SK-N-SH (cell line): ENCODE results near the gene GPR39. TPM values are rescaled to one million over a fixed set of nuclear protein-coding genes. Genes with fewer than 3 reads are reported as not detected.

ENCODE experiments used
- CTCF ChIA-PET: fragments of 300-600, 350-600 bp; formaldehyde crosslinking; extraction: SDS; loops from one replicate; lab custom pipeline; 2021; lab: Yijun Ruan, JAX
- POLR2A ChIA-PET: fragments of 350-600 bp; sonication (Branson Sonifier 250); formaldehyde crosslinking; extraction: SDS; loops from one replicate; lab custom pipeline; 2020; ENCODE audit warnings: antibody characterized with exemption, inconsistent platforms; lab: Yijun Ruan, JAX
- DNase-seq: peaks from one replicate; pipeline ENCODE4 v3.0.0; 2012
- H2AFZ ChIP-seq: fragments of 200-600 bp; sonication (generic); 2 replicates; pipeline ENCODE4 v1.8.1; 2016; ENCODE audit warnings: antibody characterized with exemption, mild to moderate bottlenecking, low read depth
- H3F3A ChIP-seq: fragments of 200-600 bp; sonication (generic); replicated peaks from 2 replicates; pipeline ENCODE3; 2016; ENCODE audit warnings: antibody characterized with exemption, mild to moderate bottlenecking; ENCODE audit not compliant: insufficient read depth
- H3K27ac ChIP-seq, 2 experiments: fragments of 200-500 bp in 1 of 2; fragments of 200-600 bp in 1 of 2; sonication (Bioruptor generic) in 1 of 2; sonication (generic), shearing (Covaris generic) in 1 of 2; 2 replicates each; pipeline versions ENCODE4 v1.5.1 to v1.6.1; 2014 to 2016; ENCODE audit warnings: low read depth in 2 of 2, inconsistent platforms in 1 of 2, low read length in 1 of 2, mild to moderate bottlenecking in 1 of 2, mixed read lengths in 1 of 2
- H3K27me3 ChIP-seq: fragments of 200-600 bp; sonication (generic), shearing (Covaris generic); 2 replicates; pipeline ENCODE4 v1.6.1; 2016; ENCODE audit warnings: mixed run types; ENCODE audit not compliant: insufficient read depth
- H3K36me3 ChIP-seq, 2 experiments: fragments of 200-500 bp in 1 of 2; fragments of 200-600 bp in 1 of 2; sonication (Bioruptor generic) in 1 of 2; sonication (generic) in 1 of 2; replicated peaks in 1 of 2; 2 replicates each; pipeline versions ENCODE3 to v1.5.1; 2014 to 2016; ENCODE audit warnings: low read length in 1 of 2, mild to moderate bottlenecking in 1 of 2; ENCODE audit not compliant: insufficient read depth in 2 of 2, control insufficient read depth in 1 of 2
- H3K4me1 ChIP-seq, 2 experiments: fragments of 200-500 bp in 1 of 2; fragments of 200-600 bp in 1 of 2; sonication (Bioruptor generic) in 1 of 2; sonication (generic), shearing (Covaris generic) in 1 of 2; 2 replicates each; pipeline versions ENCODE4 v1.5.1 to v1.6.1; 2014 to 2016; ENCODE audit warnings: low read depth in 1 of 2, low read length in 1 of 2, mixed run types in 1 of 2; ENCODE audit not compliant: insufficient read depth in 2 of 2, control insufficient read depth in 1 of 2
- H3K4me2 ChIP-seq: fragments of 200-600 bp; sonication (generic), shearing (Covaris generic); 2 replicates; pipeline ENCODE4 v1.6.1; 2017; ENCODE audit warnings: mixed run types
- H3K4me3 ChIP-seq, 2 experiments: fragments of 200-500 bp in 1 of 2; fragments of 200-600 bp in 1 of 2; sonication (Bioruptor generic) in 1 of 2; sonication (generic), shearing (Covaris generic) in 1 of 2; 2 replicates each; pipeline versions ENCODE4 v1.5.1 to v1.8.1; 2014 to 2016; ENCODE audit warnings: low read depth in 2 of 2, inconsistent platforms in 1 of 2, low read length in 1 of 2, mild to moderate bottlenecking in 1 of 2, mixed read lengths in 1 of 2, moderate library complexity in 1 of 2
- H3K79me2 ChIP-seq: fragments of 200-600 bp; sonication (generic); 2 replicates; pipeline ENCODE4 v1.8.1; 2017; ENCODE audit warnings: mild to moderate bottlenecking; ENCODE audit not compliant: insufficient read depth
- H3K9ac ChIP-seq: fragments of 200-600 bp; sonication (generic); 2 replicates; pipeline ENCODE4 v1.6.1; 2017; ENCODE audit warnings: mixed run types
- H3K9me2 ChIP-seq: fragments of 200-600 bp; sonication (generic); 2 replicates; pipeline ENCODE4 v1.6.1; 2017; ENCODE audit warnings: mixed run types
- H3K9me3 ChIP-seq: fragments of 200-600 bp; sonication (generic); 2 replicates; pipeline ENCODE4 v1.6.1; 2017; ENCODE audit warnings: mixed run types, mild to moderate bottlenecking, moderate library complexity
- H4K20me1 ChIP-seq: fragments of 200-600 bp; sonication (generic); 2 replicates; pipeline ENCODE4 v1.6.1; 2017; ENCODE audit warnings: mild to moderate bottlenecking, mixed run types; ENCODE audit not compliant: insufficient read depth
- CTCF ChIP-seq: fragments of 200-600 bp; sonication (generic); IDR thresholded peaks from 2 replicates; pipeline ENCODE4 v1.6.1; 2017; ENCODE audit warnings: antibody characterized with exemption, mild to moderate bottlenecking, moderate library complexity
- EZH2phosphoT487 ChIP-seq: fragments of 200-600 bp; sonication (generic); IDR thresholded peaks from 2 replicates; pipeline ENCODE4 v1.6.1; 2017; ENCODE audit warnings: low read depth, mixed run types, mild to moderate bottlenecking, antibody characterized with exemption, moderate library complexity, borderline replicate concordance
- IRF3 ChIP-seq: fragments of 150-350 bp; IDR thresholded peaks from 2 replicates; pipeline ENCODE4 v1.6.1; 2016; ENCODE audit warnings: mild to moderate bottlenecking, low read depth, low read length
- MXI1 ChIP-seq: IDR thresholded peaks from 2 replicates; pipeline ENCODE4 v1.6.1; 2012; ENCODE audit warnings: mild to moderate bottlenecking, low read depth, low read length, improper control_type of control experiment
- NFIC ChIP-seq: IDR thresholded peaks from 2 replicates; pipeline ENCODE4 v1.4.0; 2012; ENCODE audit warnings: borderline replicate concordance
- NRF1 ChIP-seq: IDR thresholded peaks from 2 replicates; pipeline ENCODE4 v1.6.1; 2012; ENCODE audit warnings: low read depth, mild to moderate bottlenecking, low read length
- PBX3 ChIP-seq: IDR thresholded peaks from 2 replicates; pipeline ENCODE4; 2012
- RCOR1 ChIP-seq: fragments of 150-350 bp; IDR thresholded peaks from 2 replicates; pipeline ENCODE4 v1.6.1; 2017; ENCODE audit warnings: antibody characterized with exemption, low read length
- RFX5 ChIP-seq: IDR thresholded peaks from 2 replicates; pipeline ENCODE4 v1.6.1; 2012; ENCODE audit warnings: mild to moderate bottlenecking, improper control_type of control experiment, low read length
- RXRA ChIP-seq: IDR thresholded peaks from 2 replicates; pipeline ENCODE4 v1.4.0; 2012; ENCODE audit warnings: low read depth, mild to moderate bottlenecking, borderline replicate concordance
- TAF1 ChIP-seq: IDR thresholded peaks from 2 replicates; pipeline ENCODE4 v1.6.1; 2012; ENCODE audit warnings: low read depth, mild to moderate bottlenecking, low read length, moderate library complexity, borderline replicate concordance
- TCF12 ChIP-seq: IDR thresholded peaks from 2 replicates; pipeline ENCODE4 v1.4.0; 2012
- YY1 ChIP-seq: IDR thresholded peaks from 2 replicates; pipeline ENCODE4 v1.4.0; 2012; ENCODE audit warnings: low read depth, mild to moderate bottlenecking
- WGBS: methylation state at CpG from one replicate; pipeline ENCODE4 v1.1.6; 2017; ENCODE audit warnings: low lambda C conversion rate; 5-methylcytosine and 5-hydroxymethylcytosine counted together
- polyA plus RNA-seq, 3 experiments: library from polyadenylated mRNA; depleted of rRNA; stranded (reverse); fragments of >200 nt; gene quantifications; 2 replicates each; pipeline ENCODE4 v1.2.3, GENCODE V29; 2012

GPR39 gene
- polyA plus RNA-seq, 1 of the 3 experiments (the other 2 are of a cell fraction): 2.3 TPM

- DNase-seq: no peak
- Histone ChIP-seq H3K79me2 (no peaks in the 10 kb centered on the region), H2AFZ (no peak overlapping the region), H3K9me3 (no peaks in the 10 kb centered on the region), H3K27ac (no peak overlapping the region), H3K9me2 (no peaks in the 10 kb centered on the region), H3K27me3 (no peaks in the 10 kb centered on the region), H3F3A (no peaks in the 10 kb centered on the region), H4K20me1 (no peaks in the 10 kb centered on the region), H3K4me1 (peaks cover 0 to 8% of the 10 kb centered on the region in 2 experiments; a peak in 1 of 4 replicates), H3K36me3 (no peaks in the 10 kb centered on the region), H3K4me3 (no peak overlapping the region), H3K4me2 (no peak overlapping the region), H3K9ac (no peak overlapping the region)
- CTCF ChIA-PET: interaction anchor here (1.3 kb wide), 1 partner anchor 38 kb away, joined by 6 read pairs; no protein-coding TSS in a partner anchor
- TF ChIP-seq RFX5 (no peak), IRF3 (no peak), YY1 (no peak), PBX3 (no peak), CTCF (no peak), RCOR1 (no peak), TCF12 (no peak), NFIC (no peak), MXI1 (no peak), EZH2phosphoT487 (no peak), TAF1 (no peak), RXRA (no peak), NRF1 (no peak)
- WGBS: 91% methylated on average over 23 of the region's 36 CpGs
- POLR2A ChIA-PET: no interaction called here
Observed at GRCh38 chr2:132584976-132585817, 168.6 kb downstream of the GPR39 start.
